GM12878 (cell line): Measurements from ENCODE around the gene PDZD2.

Experiments used
- CTCF ChIP-seq, 3 experiments: IDR thresholded peaks in 2 of 3; conservative IDR thresholded peaks in 1 of 3; 2 replicates each; pipeline ENCODE4 v1.5.1; 2011; ENCODE audit warnings: low read depth in 3 of 3, low read length in 3 of 3, mild to moderate bottlenecking in 3 of 3, control low read depth in 2 of 3, moderate library complexity in 2 of 3, inconsistent platforms in 1 of 3, mixed read lengths in 1 of 3; ENCODE audit not compliant: control insufficient read depth in 2 of 3, insufficient read depth in 1 of 3; ENCODE audit errors: extremely low read depth in 1 of 3
- POLR2A ChIP-seq: IDR thresholded peaks from 2 replicates; pipeline ENCODE4 v1.6.1; 2011; ENCODE audit warnings: low read depth, mild to moderate bottlenecking, low read length
- SPI1 ChIP-seq: IDR thresholded peaks from 2 replicates; pipeline ENCODE4 v1.6.1; 2011; ENCODE audit warnings: low read depth, mild to moderate bottlenecking, low read length, moderate library complexity, borderline replicate concordance; ENCODE audit not compliant: insufficient read depth
- ZSCAN29 ChIP-seq: fragments of 450-650 bp; IDR thresholded peaks from 2 replicates; pipeline ENCODE4 v1.6.1; 2017; ENCODE audit warnings: mild to moderate bottlenecking, moderate library complexity

DNA sequence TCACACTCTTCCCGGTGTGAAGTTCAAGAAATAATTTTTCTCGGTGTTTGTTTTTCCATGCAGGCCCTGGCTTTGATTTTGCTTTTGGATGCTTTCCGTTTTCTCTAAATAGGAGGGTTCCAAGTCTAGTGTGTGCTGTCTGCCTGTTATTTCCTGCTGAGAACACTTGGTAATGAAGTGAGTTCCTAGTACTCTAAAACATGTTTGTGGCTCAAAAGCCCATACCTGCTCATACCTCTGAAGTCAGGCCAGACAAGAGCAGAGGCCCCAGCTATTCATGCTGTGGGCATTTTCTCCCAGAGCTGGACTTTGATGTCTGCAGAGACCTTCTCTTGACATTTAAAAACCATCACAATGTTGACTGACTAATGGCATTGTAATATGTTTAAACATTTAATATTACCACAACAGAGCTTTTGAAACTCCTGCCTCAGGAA is 324.0 kb downstream of the PDZD2 start:
- TF ChIP-seq CTCF (IDR thresholded peaks at IDR 0.05 in 2 of 3, conservative IDR thresholded peaks at IDR 0.05 in 1 of 3; ENCODE audit: control insufficient read depth in 2 of 3, extremely low read depth in 1 of 3, insufficient read depth in 1 of 3, low read depth in 3 of 3, low read length in 3 of 3) = no peak
- no peak for TF ChIP-seq POLR2A
- TF ChIP-seq SPI1 = no peak
- no peak for TF ChIP-seq ZSCAN29
